DOHH2 (cell line): Measurements from ENCODE around the gene MYOG.

Experiments used
- H3F3A ChIP-seq: fragments of 200-600 bp; sonication (generic), shearing (Covaris generic); 2 replicates; pipeline ENCODE4 v1.6.0; 2016; ENCODE audit warnings: antibody characterized with exemption, mild to moderate bottlenecking; ENCODE audit not compliant: control insufficient read depth, insufficient read depth
- H3K27ac ChIP-seq: fragments of 200-600 bp; sonication (generic); 2 replicates; pipeline ENCODE4 v1.5.1; 2014; ENCODE audit warnings: low read depth, mild to moderate bottlenecking, low read length, moderate library complexity
- H3K27me3 ChIP-seq: fragments of 200-600 bp; sonication (generic); 2 replicates; pipeline ENCODE4 v1.6.1; 2014; ENCODE audit warnings: mild to moderate bottlenecking, low read length, mixed read lengths; ENCODE audit not compliant: control insufficient read depth
- H3K36me3 ChIP-seq: fragments of 200-600 bp; sonication (generic); 2 replicates; pipeline ENCODE4 v1.6.1; 2014; ENCODE audit warnings: mild to moderate bottlenecking, low read length, moderate library complexity, mixed read lengths; ENCODE audit not compliant: control insufficient read depth
- H3K4me1 ChIP-seq: fragments of 200-600 bp; sonication (generic); 2 replicates; pipeline ENCODE4 v1.6.1; 2014; ENCODE audit warnings: mild to moderate bottlenecking, low read length, mixed read lengths; ENCODE audit not compliant: control insufficient read depth
- H3K4me2 ChIP-seq: fragments of 200-600 bp; sonication (generic); 2 replicates; pipeline ENCODE4 v1.6.0; 2014; ENCODE audit warnings: mild to moderate bottlenecking, low read length, moderate library complexity
- H3K4me3 ChIP-seq: fragments of 200-600 bp; sonication (generic); 2 replicates; pipeline ENCODE4 v1.5.1; 2014; ENCODE audit warnings: mild to moderate bottlenecking, low read length, mixed read lengths
- H3K79me2 ChIP-seq: fragments of 200-600 bp; sonication (generic); 2 replicates; pipeline ENCODE4 v1.6.1; 2014; ENCODE audit warnings: mild to moderate bottlenecking, low read length, mixed read lengths; ENCODE audit not compliant: control insufficient read depth
- H3K9me2 ChIP-seq: fragments of 200-600 bp; sonication (generic); replicated peaks from 2 replicates; pipeline ENCODE4 v1.6.1; 2014; ENCODE audit warnings: mild to moderate bottlenecking, low read length, mixed read lengths; ENCODE audit not compliant: control insufficient read depth
- H3K9me3 ChIP-seq: fragments of 200-600 bp; sonication (generic); 2 replicates; pipeline ENCODE4 v1.6.1; 2014; ENCODE audit warnings: antibody characterized with exemption, low read length, mixed read lengths; ENCODE audit not compliant: control insufficient read depth, insufficient read depth
- H4K20me1 ChIP-seq: fragments of 200-600 bp; sonication (generic); 2 replicates; pipeline ENCODE4 v1.6.0; 2014; ENCODE audit warnings: low read depth, mild to moderate bottlenecking, antibody characterized with exemption, low read length, moderate library complexity; ENCODE audit not compliant: control insufficient read depth, insufficient read depth
- EZH2phosphoT487 ChIP-seq: fragments of 200-600 bp; sonication (generic); IDR thresholded peaks from 2 replicates; pipeline ENCODE4 v1.6.1; 2017; ENCODE audit warnings: borderline replicate concordance, mild to moderate bottlenecking, antibody characterized with exemption, low read length, moderate library complexity, mixed read lengths
- TF ChIP-seq, protein P1 (sequence below): fragments of 200-600 bp; sonication (generic); IDR thresholded peaks from one replicate; pipeline ENCODE4 v1.5.1; 2014; ENCODE audit warnings: antibody characterized with exemption, mild to moderate bottlenecking, low read depth, low read length; ENCODE audit not compliant: poor library complexity, severe bottlenecking

The MYOG gene

DNA sequence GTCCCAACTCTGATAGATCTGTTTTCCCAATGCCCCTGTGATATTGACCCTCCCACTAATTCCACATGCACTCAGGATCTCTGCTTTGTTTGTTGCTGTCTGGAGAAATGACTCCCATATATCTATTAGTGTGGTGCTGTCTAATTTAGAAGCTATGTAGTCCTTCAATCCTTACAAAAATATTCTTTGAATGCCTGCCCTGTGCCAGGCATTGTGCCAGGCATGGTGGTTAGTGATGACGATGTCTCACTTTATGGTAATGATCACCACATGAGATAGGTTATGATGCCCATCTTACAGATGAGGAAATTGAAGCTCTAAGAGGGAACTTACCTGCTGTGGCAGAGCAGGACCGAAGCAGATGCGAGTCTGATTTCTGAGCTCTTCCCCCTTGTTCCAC is 12.9 kb downstream of the MYOG start:
- Histone ChIP-seq H3K27ac (no peak overlapping the region), H3K4me2 (no peak overlapping the region), H3K79me2 (no peaks in the 10 kb centered on the region), H3K36me3 (no peaks in the 10 kb centered on the region), H3K9me3 (no peaks in the 10 kb centered on the region), H3F3A (no peaks in the 10 kb centered on the region), H3K27me3 (peaks cover 19% of the 10 kb centered on the region), H4K20me1 (no peaks in the 10 kb centered on the region), H3K4me1 (peaks cover 8% of the 10 kb centered on the region), H3K4me3 (no peak overlapping the region), H3K9me2 (no peaks in the 10 kb centered on the region)
- TF ChIP-seq EZH2phosphoT487, result no peak
- TF ChIP-seq, protein P1, sequence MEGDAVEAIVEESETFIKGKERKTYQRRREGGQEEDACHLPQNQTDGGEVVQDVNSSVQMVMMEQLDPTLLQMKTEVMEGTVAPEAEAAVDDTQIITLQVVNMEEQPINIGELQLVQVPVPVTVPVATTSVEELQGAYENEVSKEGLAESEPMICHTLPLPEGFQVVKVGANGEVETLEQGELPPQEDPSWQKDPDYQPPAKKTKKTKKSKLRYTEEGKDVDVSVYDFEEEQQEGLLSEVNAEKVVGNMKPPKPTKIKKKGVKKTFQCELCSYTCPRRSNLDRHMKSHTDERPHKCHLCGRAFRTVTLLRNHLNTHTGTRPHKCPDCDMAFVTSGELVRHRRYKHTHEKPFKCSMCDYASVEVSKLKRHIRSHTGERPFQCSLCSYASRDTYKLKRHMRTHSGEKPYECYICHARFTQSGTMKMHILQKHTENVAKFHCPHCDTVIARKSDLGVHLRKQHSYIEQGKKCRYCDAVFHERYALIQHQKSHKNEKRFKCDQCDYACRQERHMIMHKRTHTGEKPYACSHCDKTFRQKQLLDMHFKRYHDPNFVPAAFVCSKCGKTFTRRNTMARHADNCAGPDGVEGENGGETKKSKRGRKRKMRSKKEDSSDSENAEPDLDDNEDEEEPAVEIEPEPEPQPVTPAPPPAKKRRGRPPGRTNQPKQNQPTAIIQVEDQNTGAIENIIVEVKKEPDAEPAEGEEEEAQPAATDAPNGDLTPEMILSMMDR, result no peak

DNA sequence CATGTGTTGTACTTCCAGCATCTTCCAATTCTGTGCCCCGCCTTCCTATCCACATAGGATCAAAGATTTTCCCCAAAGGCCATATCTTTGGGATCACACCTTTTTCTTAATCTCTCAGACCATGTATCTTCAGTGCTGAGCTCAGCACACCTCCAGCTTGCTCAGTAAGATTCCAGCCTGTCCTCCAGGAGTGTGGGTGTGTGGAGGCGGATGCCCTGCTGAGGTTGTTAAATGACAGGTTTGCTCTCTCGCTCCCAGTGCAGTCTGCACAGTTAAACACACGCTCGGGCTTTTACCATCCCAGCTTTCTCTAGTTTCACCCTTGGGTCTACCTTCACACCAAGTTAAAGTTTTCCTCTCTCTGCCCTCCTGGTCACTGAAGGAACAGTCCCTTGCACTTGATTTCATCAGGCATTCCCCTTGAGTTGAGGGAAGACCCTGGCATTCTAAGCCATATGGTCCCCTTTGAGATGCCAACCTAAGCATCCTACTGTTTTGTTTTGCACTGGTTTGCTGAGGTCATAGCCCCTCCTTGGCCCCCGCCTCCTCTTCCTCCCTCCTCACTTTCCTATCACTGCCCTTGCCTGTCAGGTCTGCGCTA is 13.7 kb downstream of the MYOG start:
- H3K79me2 ChIP-seq, result no peaks in the 10 kb centered on the region
- no peak overlapping the region for H3K4me2 ChIP-seq
- H3K9me3 ChIP-seq, result no peaks in the 10 kb centered on the region
- H3K4me1 ChIP-seq, result peaks cover 8% of the 10 kb centered on the region
- no peaks in the 10 kb centered on the region for H4K20me1 ChIP-seq
- H3K36me3 ChIP-seq, result no peaks in the 10 kb centered on the region
- H3K9me2 ChIP-seq, result no peaks in the 10 kb centered on the region
- peaks cover 19% of the 10 kb centered on the region for H3K27me3 ChIP-seq
- H3K27ac ChIP-seq, result no peak overlapping the region
- TF ChIP-seq, protein P1, result no peak
- TF ChIP-seq EZH2phosphoT487, result no peak
- no peaks in the 10 kb centered on the region for H3F3A ChIP-seq
- no peak overlapping the region for H3K4me3 ChIP-seq

- Histone ChIP-seq H3K4me3 (no peak overlapping the region), H3K79me2 (no peaks in the 10 kb centered on the region), H4K20me1 (no peaks in the 10 kb centered on the region), H3F3A (no peaks in the 10 kb centered on the region), H3K4me2 (no peak overlapping the region), H3K36me3 (no peaks in the 10 kb centered on the region), H3K9me3 (no peaks in the 10 kb centered on the region), H3K27me3 (peaks cover 9% of the 10 kb centered on the region), H3K27ac (no peak overlapping the region), H3K4me1 (peaks cover 8% of the 10 kb centered on the region), H3K9me2 (no peaks in the 10 kb centered on the region)
- TF ChIP-seq EZH2phosphoT487, result no peak
Measured at GRCh38 chr1:203069030-203069747, 16.6 kb downstream of the MYOG start.

DNA sequence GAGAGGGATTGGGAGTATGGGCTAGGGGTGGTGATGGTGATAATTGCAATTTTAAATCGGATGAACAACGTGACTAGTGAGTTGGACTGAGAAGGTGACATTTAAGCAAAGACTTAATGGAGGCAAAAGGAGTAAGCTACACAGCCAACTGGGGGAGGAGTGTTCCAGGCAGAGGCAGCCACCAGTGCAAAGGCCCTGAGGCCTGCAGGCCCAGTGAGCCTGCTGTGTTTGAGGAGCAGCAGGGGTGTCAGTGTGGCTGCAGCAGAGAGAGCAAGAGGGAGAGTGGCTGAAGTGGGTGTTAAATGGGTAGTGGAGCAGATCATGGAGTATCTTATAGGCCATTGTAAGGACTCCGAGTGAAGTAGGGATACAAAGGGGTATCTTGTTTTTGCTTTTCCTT is 18.8 kb downstream of the MYOG start:
- Histone ChIP-seq H3K36me3 (no peaks in the 10 kb centered on the region), H3K27me3 (peaks cover 4% of the 10 kb centered on the region; the same call in 1 of the 2 replicates), H3K4me1 (peaks cover 8% of the 10 kb centered on the region), H3K4me3 (no peak overlapping the region), H3K79me2 (no peaks in the 10 kb centered on the region), H3F3A (no peaks in the 10 kb centered on the region), H3K9me2 (no peaks in the 10 kb centered on the region), H4K20me1 (no peaks in the 10 kb centered on the region), H3K9me3 (no peaks in the 10 kb centered on the region), H3K4me2 (no peak overlapping the region), H3K27ac (no peak overlapping the region)
- no peak for TF ChIP-seq EZH2phosphoT487
